ENCODE data around the gene REM1. TPM values are rescaled to one million over a fixed set of nuclear protein-coding genes. Genes with fewer than 3 reads are reported as not detected.
A peak's percentile ranks its signal among the peaks of the same experiment; 100 is the strongest.

The REM1 gene
- total and polyA plus RNA-seq, 2 experiments from 2014 or later, result not detected

DNA sequence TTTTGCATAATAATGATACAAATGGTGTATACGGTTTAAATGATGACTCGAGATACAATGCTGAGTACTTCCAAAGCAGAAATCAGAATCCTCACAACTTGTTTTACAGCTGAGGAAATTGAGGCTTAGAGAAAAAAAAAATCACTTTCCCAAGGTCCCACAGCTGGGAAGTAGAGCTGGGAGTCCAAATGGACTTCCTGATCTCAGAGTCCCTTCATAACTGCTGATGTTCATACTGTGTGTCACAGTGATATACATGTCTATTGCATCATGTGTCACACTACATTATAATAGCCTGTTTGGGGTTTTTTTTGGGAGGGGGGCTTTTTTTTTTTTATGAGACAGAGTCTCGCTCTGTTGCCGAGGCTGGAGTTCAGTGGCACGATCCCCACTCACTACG lies 47.6 kb downstream of the REM1 start:
- Histone ChIP-seq H3K9me3 (ENCODE audit: low read depth) (no peaks in the 10 kb centered on the region), H3K4me2 (ENCODE audit: unreplicated experiment) (no peak overlapping the region), H3K27me3 (replicated peaks; ENCODE audit: insufficient read depth) (no peaks in the 10 kb centered on the region), H3K36me3 (ENCODE audit: low read depth) (peaks cover 29% of the 10 kb centered on the region), H3K4me1 (ENCODE audit: insufficient read depth) (peaks cover 17% of the 10 kb centered on the region), H3K4me3 (no peak overlapping the region), H3K9me2 (ENCODE audit: insufficient read depth) (no peaks in the 10 kb centered on the region), H3K9ac (no peak overlapping the region), H3K27ac (peak overlapping the region; percentile 50), H3F3A (ENCODE audit: insufficient read depth) (peaks cover 30% of the 10 kb centered on the region; the same call in 1 of the 2 replicates), H4K20me1 (ENCODE audit: insufficient read depth) (peaks cover 12% of the 10 kb centered on the region; the same call in 1 of the 2 replicates), H2AFZ (no peak overlapping the region), H3K79me2 (ENCODE audit: insufficient read depth) (peaks cover 100% of the 10 kb centered on the region)
- no peak for TF ChIP-seq EZH2 (IDR thresholded peaks at IDR 0.05; ENCODE audit: insufficient read depth, poor library complexity, severe bottlenecking)
- no peak for TF ChIP-seq EZH2phosphoT487 (IDR thresholded peaks at IDR 0.05; ENCODE audit: insufficient read depth, low read depth)
- DNase-seq, result no peak
- in situ Hi-C loops (cut with MboI), result no loop called here
- WGBS, 2 experiments (ENCODE audit: low coverage in 1 of 2, low lambda C conversion rate in 2 of 2, missing lambda C conversion rate in 2 of 2), result 89% methylated on average over 6 of the region's 6 CpGs

DNA sequence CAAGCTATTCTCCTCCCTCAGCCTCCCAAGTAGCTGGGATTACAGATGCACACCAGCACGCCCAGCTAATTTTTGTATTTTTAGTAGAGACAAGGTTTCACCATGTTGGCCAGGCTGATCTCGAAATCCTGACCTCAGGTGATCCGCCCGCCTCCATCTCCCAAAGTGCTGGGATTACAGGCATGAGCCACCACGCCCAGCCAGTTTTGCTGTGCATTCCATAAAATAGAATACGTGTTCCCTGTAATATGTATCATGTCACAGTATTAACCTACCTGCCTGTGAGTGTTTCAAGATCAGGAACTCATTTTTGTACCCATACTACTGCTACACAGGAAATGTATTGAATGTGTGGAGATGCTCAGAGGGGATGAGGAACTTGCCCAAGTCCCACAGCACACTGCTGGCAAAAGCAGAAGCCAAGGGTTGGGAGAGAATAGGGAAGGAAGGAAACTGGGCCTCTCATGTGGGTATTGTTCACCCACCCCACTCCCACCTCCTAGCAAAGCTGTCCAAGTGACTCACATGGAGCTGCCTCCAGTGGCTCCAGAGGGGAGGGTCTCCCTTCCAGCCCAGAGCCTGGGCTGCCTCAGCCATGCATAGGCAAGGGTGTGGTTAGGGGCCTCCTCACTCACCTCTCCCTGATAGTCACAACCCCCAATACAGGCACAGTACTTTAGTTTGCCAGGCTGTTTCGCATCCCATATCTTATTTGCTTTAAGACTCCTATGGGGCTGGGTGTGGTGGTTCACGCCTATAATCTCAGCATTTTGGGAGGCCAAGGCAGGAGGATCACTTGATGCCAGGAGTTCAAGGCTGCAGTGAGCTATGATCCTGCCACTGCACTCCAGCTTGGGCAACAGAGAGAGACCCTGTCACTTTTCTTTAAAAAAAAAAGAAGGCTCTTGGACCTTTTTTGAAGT lies 48.5 kb downstream of the REM1 start:
- H3K4me2 ChIP-seq (ENCODE audit: unreplicated experiment), result peak overlapping the region; percentile 13
- H2AFZ ChIP-seq, result no peak overlapping the region
- no peak overlapping the region; the same call in 1 of the 2 replicates for H3K9ac ChIP-seq
- H4K20me1 ChIP-seq (ENCODE audit: insufficient read depth), result peaks cover 12% of the 10 kb centered on the region; the same call in 1 of the 2 replicates
- peak overlapping the region; percentile 50 for H3K27ac ChIP-seq
- H3K27me3 ChIP-seq (replicated peaks; ENCODE audit: insufficient read depth), result no peaks in the 10 kb centered on the region
- no peaks in the 10 kb centered on the region for H3K9me3 ChIP-seq (ENCODE audit: low read depth)
- H3K79me2 ChIP-seq (ENCODE audit: insufficient read depth), result peaks cover 100% of the 10 kb centered on the region
- H3F3A ChIP-seq (ENCODE audit: insufficient read depth), result peaks cover 36% of the 10 kb centered on the region; the same call in 1 of the 2 replicates
- no peak overlapping the region for H3K4me3 ChIP-seq
- H3K9me2 ChIP-seq (ENCODE audit: insufficient read depth), result no peaks in the 10 kb centered on the region
- in situ Hi-C loops (cut with MboI), result no loop called here
- H3K4me1 ChIP-seq (ENCODE audit: insufficient read depth), result peaks cover 17% of the 10 kb centered on the region
- no peak for TF ChIP-seq EZH2 (IDR thresholded peaks at IDR 0.05; ENCODE audit: insufficient read depth, poor library complexity, severe bottlenecking)
- TF ChIP-seq EZH2phosphoT487 (IDR thresholded peaks at IDR 0.05; ENCODE audit: insufficient read depth, low read depth), result no peak
- 80% methylated on average over 8 of the region's 8 CpGs for WGBS, 2 experiments (ENCODE audit: low coverage in 1 of 2, low lambda C conversion rate in 2 of 2, missing lambda C conversion rate in 2 of 2)
- H3K36me3 ChIP-seq (ENCODE audit: low read depth), result peaks cover 34% of the 10 kb centered on the region
- peak; percentile 38 for DNase-seq

DNA sequence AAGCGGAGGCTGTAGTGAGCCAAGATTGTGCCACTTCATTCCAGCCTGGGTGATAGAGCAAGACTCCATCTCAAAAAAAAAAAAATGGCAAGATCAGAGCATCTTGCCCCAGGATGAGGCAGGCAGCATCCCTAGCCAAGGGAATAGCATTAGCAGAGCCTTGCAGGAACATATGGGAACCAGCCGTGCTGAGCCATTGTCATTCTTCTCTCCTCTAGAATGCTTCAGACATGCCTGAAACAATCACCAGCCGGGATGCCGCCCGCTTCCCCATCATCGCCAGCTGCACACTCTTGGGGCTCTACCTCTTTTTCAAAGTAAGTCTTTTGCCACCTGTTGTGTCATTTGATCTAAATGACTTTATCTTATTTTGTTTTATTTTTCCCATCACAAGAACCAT lies 52.2 kb downstream of the REM1 start:
- in situ Hi-C loops (cut with MboI), result no loop called here
- Histone ChIP-seq H3K36me3 (ENCODE audit: low read depth) (peaks cover 57% of the 10 kb centered on the region), H3K4me2 (ENCODE audit: unreplicated experiment) (no peak overlapping the region), H4K20me1 (ENCODE audit: insufficient read depth) (peaks cover 7% of the 10 kb centered on the region; the same call in 1 of the 2 replicates), H3K4me1 (ENCODE audit: insufficient read depth) (peaks cover 13% of the 10 kb centered on the region), H3K9ac (no peak overlapping the region), H3K27ac (no peak overlapping the region), H3K27me3 (replicated peaks; ENCODE audit: insufficient read depth) (no peaks in the 10 kb centered on the region), H3K9me3 (ENCODE audit: low read depth) (no peaks in the 10 kb centered on the region), H3F3A (ENCODE audit: insufficient read depth) (peaks cover 29% of the 10 kb centered on the region; the same call in 1 of the 2 replicates), H3K79me2 (ENCODE audit: insufficient read depth) (peaks cover 100% of the 10 kb centered on the region), H2AFZ (no peak overlapping the region), H3K9me2 (ENCODE audit: insufficient read depth) (no peaks in the 10 kb centered on the region), H3K4me3 (no peak overlapping the region)
- no peak for TF ChIP-seq EZH2 (IDR thresholded peaks at IDR 0.05; ENCODE audit: insufficient read depth, poor library complexity, severe bottlenecking)
- TF ChIP-seq EZH2phosphoT487 (IDR thresholded peaks at IDR 0.05; ENCODE audit: insufficient read depth, low read depth), result no peak
- DNase-seq, result no peak
- WGBS, 2 experiments (ENCODE audit: low coverage in 1 of 2, low lambda C conversion rate in 2 of 2, missing lambda C conversion rate in 2 of 2), result 68% methylated on average over 6 of the region's 6 CpGs

Other genes with a start within 250 kb of the REM1 start
- not detected in 2 replicates for gene DEFB115, start 217.6 kb upstream of the REM1 start, total RNA-seq (2014; rRNA removed; shearing (Covaris generic))
- gene DEFB115, start 217.6 kb upstream of the REM1 start, polyA plus RNA-seq (2016; fragmentation: Nextera tagmentation; extraction: Ambion mirVana), result not detected in 2 replicates
- gene DEFB116, start 166.7 kb upstream of the REM1 start, total RNA-seq (2014; rRNA removed; shearing (Covaris generic)), result not detected in 2 replicates
- not detected in 2 replicates for gene DEFB116, start 166.7 kb upstream of the REM1 start, polyA plus RNA-seq (2016; fragmentation: Nextera tagmentation; extraction: Ambion mirVana)
- not detected in 2 replicates for gene DEFB118, start 106.7 kb upstream of the REM1 start, total RNA-seq (2014; rRNA removed; shearing (Covaris generic))
- gene DEFB118, start 106.7 kb upstream of the REM1 start, polyA plus RNA-seq (2016; fragmentation: Nextera tagmentation; extraction: Ambion mirVana), result not detected in 2 replicates
- not detected in 2 replicates for gene DEFB119, start 84.7 kb upstream of the REM1 start, total RNA-seq (2014; rRNA removed; shearing (Covaris generic))
- gene DEFB119, start 84.7 kb upstream of the REM1 start, polyA plus RNA-seq (2016; fragmentation: Nextera tagmentation; extraction: Ambion mirVana), result not detected in 2 replicates
- gene DEFB121, start 69.1 kb upstream of the REM1 start, total RNA-seq (2014; rRNA removed; shearing (Covaris generic)), result not detected in 2 replicates
- gene DEFB121, start 69.1 kb upstream of the REM1 start, polyA plus RNA-seq (2016; fragmentation: Nextera tagmentation; extraction: Ambion mirVana), result not detected in 2 replicates
- gene DEFB123, start 34.7 kb upstream of the REM1 start, total RNA-seq (2014; rRNA removed; shearing (Covaris generic)), result not detected in 2 replicates
- not detected in 2 replicates for gene DEFB123, start 34.7 kb upstream of the REM1 start, polyA plus RNA-seq (2016; fragmentation: Nextera tagmentation; extraction: Ambion mirVana)
- gene DEFB124, start 161 bp upstream of the REM1 start, total RNA-seq (2014; rRNA removed; shearing (Covaris generic)), result not detected in 2 replicates
- not detected in 2 replicates for gene DEFB124, start 161 bp upstream of the REM1 start, polyA plus RNA-seq (2016; fragmentation: Nextera tagmentation; extraction: Ambion mirVana)
- gene HM13, start 39.2 kb downstream of the REM1 start, total RNA-seq (2014; rRNA removed; shearing (Covaris generic)), result 110 and 117 TPM in 2 replicates
- 424 and 434 TPM in 2 replicates for gene HM13, start 39.2 kb downstream of the REM1 start, polyA plus RNA-seq (2016; fragmentation: Nextera tagmentation; extraction: Ambion mirVana)
- gene ID1, start 130.0 kb downstream of the REM1 start, total RNA-seq (2014; rRNA removed; shearing (Covaris generic)), result 583 and 780 TPM in 2 replicates
- 248 TPM in 2 replicates for gene ID1, start 130.0 kb downstream of the REM1 start, polyA plus RNA-seq (2016; fragmentation: Nextera tagmentation; extraction: Ambion mirVana)
- not detected in 2 replicates for gene COX4I2, start 162.6 kb downstream of the REM1 start, total RNA-seq (2014; rRNA removed; shearing (Covaris generic))
- gene COX4I2, start 162.6 kb downstream of the REM1 start, polyA plus RNA-seq (2016; fragmentation: Nextera tagmentation; extraction: Ambion mirVana), result not detected in 2 replicates
- gene BCL2L1, start 247.6 kb downstream of the REM1 start, total RNA-seq (2014; rRNA removed; shearing (Covaris generic)), result 83.8 and 95.1 TPM in 2 replicates
- gene BCL2L1, start 247.6 kb downstream of the REM1 start, polyA plus RNA-seq (2016; fragmentation: Nextera tagmentation; extraction: Ambion mirVana), result 56.2 and 56.3 TPM in 2 replicates

Data from GM23248 (cell line).